H1 (cell line): Measurements from ENCODE around the gene POU2F2.

Experiments used
- CBX5 ChIP-seq: fragments of 300-800, 300-1000 bp; sonication (generic); IDR thresholded peaks from 2 replicates; pipeline ENCODE4 v1.7.1; 2016; ENCODE audit warnings: antibody characterized with exemption, low read length, low read depth
- CREB1 ChIP-seq: IDR thresholded peaks from 2 replicates; pipeline ENCODE4 v1.6.1; 2012; ENCODE audit warnings: inconsistent platforms
- CTCF ChIP-seq, 3 experiments: IDR thresholded peaks; 1 replicate in 2 of 3; 2 replicates in 1 of 3; pipeline versions ENCODE4 v1.5.1 to v1.6.1; 2011; ENCODE audit warnings: low read length in 3 of 3, mild to moderate bottlenecking in 3 of 3, inconsistent platforms in 2 of 3, low read depth in 1 of 3, moderate library complexity in 1 of 3; ENCODE audit not compliant: insufficient read depth in 1 of 3; ENCODE audit errors: control extremely low read depth in 1 of 3
- EZH2 ChIP-seq: fragments of 200-600 bp; sonication (generic); IDR thresholded peaks from 2 replicates; pipeline ENCODE4 v1.7.1; 2012; ENCODE audit warnings: low read depth, mild to moderate bottlenecking, moderate library complexity, low read length, inconsistent platforms; ENCODE audit not compliant: severe bottlenecking
- JUN ChIP-seq: IDR thresholded peaks from 2 replicates; pipeline ENCODE4 v1.6.1; 2011; ENCODE audit warnings: low read depth, mild to moderate bottlenecking, improper control_type of control experiment, low read length
- MAFK ChIP-seq: IDR thresholded peaks from 2 replicates; pipeline ENCODE4 v1.6.1; 2012; ENCODE audit warnings: low read depth, mild to moderate bottlenecking, improper control_type of control experiment, low read length
- MAX ChIP-seq: IDR thresholded peaks from 2 replicates; pipeline ENCODE4 v1.6.1; 2012; ENCODE audit warnings: inconsistent platforms
- NRF1 ChIP-seq: IDR thresholded peaks from 2 replicates; pipeline ENCODE4 v1.6.1; 2011; ENCODE audit warnings: mild to moderate bottlenecking, low read depth, low read length, improper control_type of control experiment
- POLR2AphosphoS5 ChIP-seq: IDR thresholded peaks from 2 replicates; pipeline ENCODE4 v1.6.1; 2011; ENCODE audit warnings: low read depth, low read length
- RAD21 ChIP-seq, 2 experiments: IDR thresholded peaks in 1 of 2; conservative IDR thresholded peaks in 1 of 2; 2 replicates each; pipeline ENCODE4 v1.6.1; 2011; ENCODE audit warnings: low read depth in 2 of 2, low read length in 2 of 2, improper control_type of control experiment in 1 of 2, inconsistent platforms in 1 of 2, mild to moderate bottlenecking in 1 of 2, moderate library complexity in 1 of 2
- RNF2 ChIP-seq: fragments of 200-900, 300-1000 bp; sonication (generic); IDR thresholded peaks from 2 replicates; pipeline ENCODE4 v1.7.1; 2016; ENCODE audit warnings: borderline replicate concordance, low read depth, mild to moderate bottlenecking, antibody characterized with exemption, low read length; ENCODE audit not compliant: poor library complexity, severe bottlenecking; ENCODE audit errors: missing control alignments
- SP1 ChIP-seq: IDR thresholded peaks from 2 replicates; pipeline ENCODE4 v1.6.1; 2011; ENCODE audit warnings: low read depth, low read length
- SP2 ChIP-seq: IDR thresholded peaks from 2 replicates; pipeline ENCODE4 v1.6.1; 2012; ENCODE audit warnings: mild to moderate bottlenecking, low read length, inconsistent platforms

- TF ChIP-seq CTCF (IDR thresholded peaks at IDR 0.05; ENCODE audit: control extremely low read depth in 1 of 3, insufficient read depth in 1 of 3, low read depth in 1 of 3, low read length in 3 of 3), result no peak
- no peak for TF ChIP-seq CREB1
- TF ChIP-seq SP1, result no peak
- TF ChIP-seq NRF1, result no peak
- no peak for TF ChIP-seq RNF2
- no peak for TF ChIP-seq RAD21 (IDR thresholded peaks at IDR 0.05 in 1 of 2, conservative IDR thresholded peaks at IDR 0.05 in 1 of 2; ENCODE audit: low read depth in 2 of 2, low read length in 2 of 2)
- no peak for TF ChIP-seq MAX
- TF ChIP-seq CBX5, result no peak
- TF ChIP-seq SP2, result no peak
- no peak for TF ChIP-seq JUN
- TF ChIP-seq POLR2AphosphoS5, result no peak
- TF ChIP-seq EZH2, result no peak
- no peak for TF ChIP-seq MAFK
Measured at GRCh38 chr19:42105368-42105767, 26.9 kb downstream of the POU2F2 start.
